Measurements from ENCODE around the gene FRS3.

- TF ChIP-seq CTCF (IDR thresholded peaks at IDR 0.05 in 2 of 3, conservative IDR thresholded peaks at IDR 0.05 in 1 of 3; ENCODE audit: borderline replicate concordance in 1 of 3, insufficient read depth in 1 of 3, low read depth in 2 of 3, low read length in 2 of 3) (no peak), EZH2 (IDR thresholded peaks at IDR 0.05) (no peak), CEBPB (IDR thresholded peaks at IDR 0.05; ENCODE audit: low read depth) (no peak)
These were observed 2.0 kb downstream of the FRS3 start for GRCh38 chr6:41777551-41778285.
